SH-SY5Y (cell line): ENCODE results near the gene CDKL1.

ENCODE experiments used
- GATA2 ChIP-seq: IDR thresholded peaks from 2 replicates; pipeline ENCODE4 v1.6.1; 2011; ENCODE audit warnings: mild to moderate bottlenecking, low read depth, low read length
- GATA3 ChIP-seq: IDR thresholded peaks from 2 replicates; pipeline ENCODE4 v1.6.1; 2011; ENCODE audit warnings: low read depth, mild to moderate bottlenecking, low read length, moderate library complexity

DNA sequence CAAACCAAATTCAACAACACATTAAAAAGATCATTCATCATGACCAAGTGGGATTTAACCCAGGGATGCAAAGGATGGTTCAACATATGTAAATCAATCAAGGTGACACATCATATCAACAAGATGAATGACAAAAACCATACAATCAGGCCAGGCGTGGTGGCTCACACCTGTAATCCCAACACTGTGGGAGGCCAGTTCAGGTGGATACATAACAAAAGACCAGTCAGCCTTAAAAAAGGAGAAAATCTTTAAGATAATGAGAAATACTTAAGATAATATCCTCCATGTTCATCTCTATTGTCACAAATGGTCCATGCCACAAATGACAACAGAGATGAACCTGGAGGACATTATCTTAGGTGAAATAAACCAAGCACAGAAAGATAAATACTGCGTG, 97.1 kb downstream of the CDKL1 start:
- TF ChIP-seq GATA2: no peak
- TF ChIP-seq GATA3: no peak
